Prostate gland (tissue), 2 donors: Measurements from ENCODE around the gene CTNNA2.

Experiments used
- POLR2A ChIP-seq: fragments of 450-650 bp; IDR thresholded peaks from one replicate; pipeline ENCODE4 v1.6.1; 2016; ENCODE audit warnings: antibody characterized with exemption, mild to moderate bottlenecking
- TF ChIP-seq, protein P1 (sequence below), 4 experiments: fragments of 200-600 bp in 2 of 4; fragments of 450-650 bp in 2 of 4; sonication (generic) in 2 of 4; IDR thresholded peaks; 1 replicate in 3 of 4; 2 replicates in 1 of 4; pipeline ENCODE4 v1.5.1; 2016 to 2019; ENCODE audit warnings: antibody characterized with exemption in 4 of 4, mild to moderate bottlenecking in 2 of 4, moderate library complexity in 2 of 4

DNA sequence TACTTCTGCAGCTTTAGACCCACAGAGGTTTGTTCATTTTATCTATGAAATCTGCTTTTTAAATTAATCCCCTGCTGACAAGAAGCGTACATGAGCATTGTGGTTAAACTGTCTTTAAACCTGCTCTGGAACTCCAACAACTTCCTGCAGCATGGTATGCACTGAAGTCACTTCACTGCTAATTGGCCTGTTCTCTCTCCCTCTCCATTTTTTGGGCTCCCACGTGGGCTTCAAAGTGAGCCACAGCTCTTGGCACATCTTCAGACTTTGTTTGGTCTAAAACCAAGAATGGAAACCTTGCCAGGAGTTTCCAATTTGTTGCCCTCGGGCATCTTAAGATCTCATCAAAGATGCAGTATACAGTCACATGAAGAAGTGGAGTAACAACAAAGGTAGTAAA is 480.3 kb downstream of the CTNNA2 start:
- TF ChIP-seq, protein P1, sequence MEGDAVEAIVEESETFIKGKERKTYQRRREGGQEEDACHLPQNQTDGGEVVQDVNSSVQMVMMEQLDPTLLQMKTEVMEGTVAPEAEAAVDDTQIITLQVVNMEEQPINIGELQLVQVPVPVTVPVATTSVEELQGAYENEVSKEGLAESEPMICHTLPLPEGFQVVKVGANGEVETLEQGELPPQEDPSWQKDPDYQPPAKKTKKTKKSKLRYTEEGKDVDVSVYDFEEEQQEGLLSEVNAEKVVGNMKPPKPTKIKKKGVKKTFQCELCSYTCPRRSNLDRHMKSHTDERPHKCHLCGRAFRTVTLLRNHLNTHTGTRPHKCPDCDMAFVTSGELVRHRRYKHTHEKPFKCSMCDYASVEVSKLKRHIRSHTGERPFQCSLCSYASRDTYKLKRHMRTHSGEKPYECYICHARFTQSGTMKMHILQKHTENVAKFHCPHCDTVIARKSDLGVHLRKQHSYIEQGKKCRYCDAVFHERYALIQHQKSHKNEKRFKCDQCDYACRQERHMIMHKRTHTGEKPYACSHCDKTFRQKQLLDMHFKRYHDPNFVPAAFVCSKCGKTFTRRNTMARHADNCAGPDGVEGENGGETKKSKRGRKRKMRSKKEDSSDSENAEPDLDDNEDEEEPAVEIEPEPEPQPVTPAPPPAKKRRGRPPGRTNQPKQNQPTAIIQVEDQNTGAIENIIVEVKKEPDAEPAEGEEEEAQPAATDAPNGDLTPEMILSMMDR (IDR thresholded peaks at IDR 0.05) = no peak
- no peak for TF ChIP-seq POLR2A
